Endothelial cell of umbilical vein (primary cell): ENCODE results near the gene XXYLT1. TPM values are rescaled to one million over a fixed set of nuclear protein-coding genes. Genes with fewer than 3 reads are reported as not detected.

Experiments
- BruUV-seq: library from RNA; stranded (reverse); fragments of 400-500 nt; replicated peaks from 2 replicates; lab custom pipeline; 2021; lab: Mats Ljungman, UMichigan
- CTCF ChIA-PET: fragments of 300-600, 350-600 bp; sonication (Branson Sonifier 250); formaldehyde crosslinking; loops from one replicate; lab custom pipeline; 2021; ENCODE audit warnings: antibody characterized with exemption, inconsistent platforms; lab: Charles Lee
- POLR2A ChIA-PET: fragments of 300-600, 350-600 bp; sonication (Branson Sonifier 250); formaldehyde crosslinking; loops from one replicate; lab custom pipeline; 2021; ENCODE audit warnings: antibody characterized with exemption, inconsistent platforms; lab: Charles Lee
- DNase-seq: peaks from one replicate; pipeline ENCODE4 v3.0.0-alpha.2; 2011; ENCODE audit warnings: low read depth, low spot score
- FAIRE-seq: peaks from 2 replicates; lab custom pipeline; 2011; peaks lifted over from hg19 to GRCh38; lab: Jason Lieb, UNC
- H2AFZ ChIP-seq: 2 replicates; pipeline ENCODE4 v1.6.0; 2012; ENCODE audit warnings: low read depth, low read length, control low read depth, inconsistent platforms
- H3K27ac ChIP-seq: 2 replicates; pipeline ENCODE4 v1.5.1; 2011; ENCODE audit warnings: low read depth, mild to moderate bottlenecking, control low read depth, low read length, moderate library complexity; ENCODE audit not compliant: insufficient read depth
- H3K27me3 ChIP-seq, 2 experiments: 2 replicates each; pipeline versions ENCODE4 v1.6.0 to v1.6.1; 2011; ENCODE audit warnings: low read length in 2 of 2, mixed read lengths in 1 of 2; ENCODE audit not compliant: control insufficient read depth in 2 of 2, insufficient read depth in 2 of 2
- H3K36me3 ChIP-seq, 2 experiments: 2 replicates in 1 of 2; 3 replicates in 1 of 2; pipeline ENCODE4 v1.5.1; 2011; ENCODE audit warnings: low read length in 2 of 2, mild to moderate bottlenecking in 1 of 2, moderate library complexity in 1 of 2; ENCODE audit not compliant: control insufficient read depth in 2 of 2, insufficient read depth in 2 of 2; ENCODE audit errors: extremely low read depth in 1 of 2
- H3K4me1 ChIP-seq: 3 replicates; pipeline ENCODE4 v1.5.1; 2011; ENCODE audit warnings: mild to moderate bottlenecking, low read length; ENCODE audit not compliant: control insufficient read depth, insufficient read depth; ENCODE audit errors: extremely low read depth
- H3K4me2 ChIP-seq: 2 replicates; pipeline ENCODE4 v1.6.1; 2011; ENCODE audit warnings: low read length, control low read depth, mixed read lengths; ENCODE audit not compliant: insufficient read depth
- H3K4me3 ChIP-seq, 3 experiments: fragments of 200-600 bp in 1 of 3; sonication (generic), shearing (Covaris generic) in 1 of 3; replicated peaks in 1 of 3; 2 replicates each; pipeline ENCODE4 v1.5.1; 2011 to 2016; ENCODE audit warnings: control low read depth in 3 of 3, low read length in 3 of 3, mild to moderate bottlenecking in 2 of 3, inconsistent platforms in 1 of 3, low read depth in 1 of 3, moderate library complexity in 1 of 3; ENCODE audit not compliant: insufficient read depth in 1 of 3
- H3K79me2 ChIP-seq: 2 replicates; pipeline ENCODE4 v1.6.0; 2012; ENCODE audit warnings: low read length, inconsistent platforms; ENCODE audit not compliant: control insufficient read depth, insufficient read depth
- H3K9ac ChIP-seq: replicated peaks from 2 replicates; pipeline ENCODE3; 2011; ENCODE audit warnings: low read length, control low read depth; ENCODE audit not compliant: insufficient read depth; ENCODE audit errors: extremely low read depth
- H3K9me1 ChIP-seq: replicated peaks from 3 replicates; pipeline ENCODE4 v1.6.0; 2011; ENCODE audit warnings: mild to moderate bottlenecking, low read length; ENCODE audit not compliant: control insufficient read depth, insufficient read depth; ENCODE audit errors: extremely low read depth
- H3K9me3 ChIP-seq: replicated peaks from 2 replicates; pipeline ENCODE4 v1.5.1; 2012; ENCODE audit warnings: low read length, inconsistent platforms; ENCODE audit not compliant: control insufficient read depth, insufficient read depth
- H4K20me1 ChIP-seq: replicated peaks from 2 replicates; pipeline ENCODE3; 2011; ENCODE audit warnings: mild to moderate bottlenecking, low read length; ENCODE audit not compliant: control insufficient read depth, insufficient read depth; ENCODE audit errors: extremely low read depth
- CTCF ChIP-seq, 2 donors: IDR thresholded peaks; 1 replicate in 1 of 2; 2 replicates in 1 of 2; pipeline ENCODE4 v1.5.1; 2011; ENCODE audit warnings: low read length in 2 of 2, mild to moderate bottlenecking in 2 of 2, moderate library complexity in 2 of 2, control low read depth in 1 of 2, inconsistent platforms in 1 of 2, low read depth in 1 of 2; ENCODE audit not compliant: insufficient read depth in 1 of 2; ENCODE audit errors: extremely low read depth in 1 of 2
- GATA2 ChIP-seq: IDR thresholded peaks from 2 replicates; pipeline ENCODE4 v1.7.0; 2011; ENCODE audit warnings: low read depth, mild to moderate bottlenecking, moderate library complexity, mixed read lengths, low read length; ENCODE audit not compliant: insufficient read length, insufficient read depth
- JUN ChIP-seq: IDR thresholded peaks from 2 replicates; pipeline ENCODE4 v1.6.1; 2011; ENCODE audit warnings: borderline replicate concordance, low read depth; ENCODE audit not compliant: insufficient read length, insufficient read depth
- MYC ChIP-seq: IDR thresholded peaks from one replicate; pipeline ENCODE4 v1.6.1; 2011; ENCODE audit warnings: mild to moderate bottlenecking, low read depth, low read length
- dilution Hi-C: fragments of 300-500 bp; cut with MboI; formaldehyde crosslinking; loops from one replicate; pipeline ENCODE4 v1.15.0; 2019; ENCODE audit warnings: low sequenced_read_pairs; ENCODE audit not compliant: extremely low pct_ligation_motif_present
- intact Hi-C: fragments of 100-400 bp; cut with micrococcal nuclease; formaldehyde crosslinking; loops from one replicate; pipeline ENCODE4 v1.10.0; 2022
- polyA plus RNA-seq, 4 experiments: library from polyadenylated mRNA; depleted of rRNA in 3 of 4; stranded (reverse) in 3 of 4; unstranded in 1 of 4; fragments of >200 nt; gene quantifications; 2 replicates each; pipeline versions ENCODE4 v1.2.1 to v1.2.3, GENCODE V29; 2011 to 2012; ENCODE audit warnings: missing spikeins in 1 of 4
- total RNA-seq: library from RNA; stranded (reverse); gene quantifications from 2 replicates; pipeline ENCODE4 v1.2.3, GENCODE V29; 2021

XXYLT1 gene
- total and polyA plus RNA-seq, 2 donors (not counting 3 experiments of a cell fraction or from before 2014, with no cell fraction given) = 54.4 to 78.1 TPM

- DNase-seq = peak; percentile 67
- CTCF ChIA-PET = interaction anchor here (1.0 to 2.6 kb wide), 14 partner anchors 8 to 512 kb away, joined by 3 to 14 read pairs (median 6); no protein-coding TSS in a partner anchor
- intact Hi-C loops (loop anchor here (2.0 kb wide), 1 partner anchor 76 kb away; no protein-coding TSS in a partner anchor), dilution Hi-C loops (no loop called here)
- FAIRE-seq = peak; percentile 37
- H3K36me3 ChIP-seq = no peaks in the 10 kb centered on the region
- no TSS peak for BruUV-seq
- peak overlapping the region in 2 of 3 experiments; percentile 5 to 60 for H3K4me3 ChIP-seq
- H3K4me1 ChIP-seq = peaks cover 49% of the 10 kb centered on the region
- TF ChIP-seq JUN = no peak
- TF ChIP-seq GATA2 = no peak
- TF ChIP-seq MYC = no peak
- no peak for TF ChIP-seq CTCF (IDR thresholded peaks at IDR 0.05; ENCODE audit: extremely low read depth in 1 of 2, insufficient read depth in 1 of 2, low read depth in 1 of 2, low read length in 2 of 2)
- peak overlapping the region; percentile 74 for H3K9ac ChIP-seq
- H3K4me2 ChIP-seq = peak overlapping the region; percentile 59
- H2AFZ ChIP-seq = peak overlapping the region; percentile 8
- no peaks in the 10 kb centered on the region for H3K9me1 ChIP-seq
- H3K9me3 ChIP-seq = peaks cover 2% of the 10 kb centered on the region
- POLR2A ChIA-PET = interaction anchor here (0.7 to 1.1 kb wide), 2 partner anchors 11 to 33 kb away, joined by 3 read pairs; no protein-coding TSS in a partner anchor
- no peaks in the 10 kb centered on the region for H4K20me1 ChIP-seq
- peak overlapping the region; percentile 79 for H3K27ac ChIP-seq
- H3K27me3 ChIP-seq = no peaks in the 10 kb centered on the region
- peaks cover 27% of the 10 kb centered on the region for H3K79me2 ChIP-seq
These were observed 76.3 kb downstream of the XXYLT1 start for GRCh38 chr3:195194559-195195206.
